BLaER1 (cell line): ENCODE measurements around the gene NAGLU.

Experiments used
- H3K27ac ChIP-seq: shearing (Covaris generic); formaldehyde crosslinking; 2 replicates; pipeline ENCODE4 v1.8.1; 2022
- H3K27me3 ChIP-seq: shearing (Covaris generic); formaldehyde crosslinking; 2 replicates; pipeline ENCODE4 v1.8.1; 2022
- H3K36me3 ChIP-seq: shearing (Covaris generic); formaldehyde crosslinking; 2 replicates; pipeline ENCODE4 v1.8.1; 2022
- H3K4me1 ChIP-seq: shearing (Covaris generic); formaldehyde crosslinking; 2 replicates; pipeline ENCODE4 v1.8.1; 2022
- H3K4me2 ChIP-seq: shearing (Covaris generic); formaldehyde crosslinking; 2 replicates; pipeline ENCODE4 v1.8.1; 2022
- H3K4me3 ChIP-seq: shearing (Covaris generic); formaldehyde crosslinking; 2 replicates; pipeline ENCODE4 v1.8.1; 2022
- H3K9ac ChIP-seq: shearing (Covaris generic); formaldehyde crosslinking; 2 replicates; pipeline ENCODE4 v1.8.1; 2022
- H3K9me3 ChIP-seq: shearing (Covaris generic); formaldehyde crosslinking; 2 replicates; pipeline ENCODE4 v1.8.1; 2022
- H4K20me1 ChIP-seq: shearing (Covaris generic); formaldehyde crosslinking; 2 replicates; pipeline ENCODE4 v1.8.1; 2022
- Cebpa-rat ChIP-seq: shearing (Covaris generic); IDR thresholded peaks from 2 replicates; pipeline ENCODE4 v1.8.1; 2022

The NAGLU gene

GRCh38 chr17:42585353-42585752 is 49.3 kb downstream of the NAGLU start:
- Histone ChIP-seq H3K4me2 (no peak overlapping the region), H3K4me1 (no peaks in the 10 kb centered on the region), H3K36me3 (peaks cover 100% of the 10 kb centered on the region), H3K27me3 (no peaks in the 10 kb centered on the region), H3K9me3 (no peaks in the 10 kb centered on the region), H4K20me1 (peaks cover 18% of the 10 kb centered on the region; the same call in 1 of the 2 replicates), H3K27ac (no peak overlapping the region), H3K9ac (no peak overlapping the region), H3K4me3 (no peak overlapping the region)
- no peak for TF ChIP-seq Cebpa-rat

GRCh38 chr17:42586514-42587230 is 50.6 kb downstream of the NAGLU start:
- no peaks in the 10 kb centered on the region for H3K4me1 ChIP-seq
- H3K27me3 ChIP-seq, result no peaks in the 10 kb centered on the region
- no peak overlapping the region for H3K4me2 ChIP-seq
- no peak overlapping the region for H3K4me3 ChIP-seq
- H4K20me1 ChIP-seq, result peaks cover 22% of the 10 kb centered on the region; the same call in 1 of the 2 replicates
- H3K36me3 ChIP-seq, result peaks cover 100% of the 10 kb centered on the region
- no peak overlapping the region for H3K9ac ChIP-seq
- no peak overlapping the region for H3K27ac ChIP-seq
- no peaks in the 10 kb centered on the region for H3K9me3 ChIP-seq
- no peak for TF ChIP-seq Cebpa-rat

GRCh38 chr17:42590886-42591285 is 54.8 kb downstream of the NAGLU start:
- Histone ChIP-seq H3K27ac (no peak overlapping the region), H3K9me3 (no peaks in the 10 kb centered on the region), H3K27me3 (no peaks in the 10 kb centered on the region), H3K4me1 (no peaks in the 10 kb centered on the region), H3K4me3 (no peak overlapping the region), H3K4me2 (no peak overlapping the region), H4K20me1 (peaks cover 56% of the 10 kb centered on the region), H3K36me3 (peaks cover 87% of the 10 kb centered on the region), H3K9ac (no peak overlapping the region)
- TF ChIP-seq Cebpa-rat, result no peak

GRCh38 chr17:42591411-42591810 is 55.4 kb downstream of the NAGLU start:
- TF ChIP-seq Cebpa-rat, result no peak
- Histone ChIP-seq H3K27ac (no peak overlapping the region), H3K4me1 (no peaks in the 10 kb centered on the region), H3K4me3 (no peak overlapping the region), H4K20me1 (peaks cover 56% of the 10 kb centered on the region), H3K27me3 (no peaks in the 10 kb centered on the region), H3K36me3 (peaks cover 86% of the 10 kb centered on the region), H3K9me3 (no peaks in the 10 kb centered on the region), H3K4me2 (no peak overlapping the region), H3K9ac (no peak overlapping the region)
